Keratinocyte (primary cell): ENCODE measurements around the gene COL6A2. TPM values are rescaled to one million over a fixed set of nuclear protein-coding genes. Genes with fewer than 3 reads are reported as not detected.

Experiments
- DNase-seq: peaks from one replicate; pipeline ENCODE4 v3.0.0-alpha.2; 2011; ENCODE audit warnings: low read depth, missing footprints, low spot score
- FAIRE-seq: peaks from 2 replicates; lab custom pipeline; 2011; peaks lifted over from hg19 to GRCh38; lab: Jason Lieb, UNC
- H2AFZ ChIP-seq: 2 replicates; pipeline ENCODE4 v1.6.0; 2012; ENCODE audit warnings: low read length, control low read depth, inconsistent platforms; ENCODE audit not compliant: control insufficient read depth
- H3K27ac ChIP-seq: 2 replicates; pipeline ENCODE4 v1.5.1; 2011; ENCODE audit warnings: low read length; ENCODE audit not compliant: control insufficient read depth, insufficient read depth
- H3K27me3 ChIP-seq: 3 replicates; pipeline ENCODE4 v1.6.0; 2011; ENCODE audit warnings: low read length; ENCODE audit not compliant: control insufficient read depth, insufficient read depth; ENCODE audit errors: extremely low read depth
- H3K36me3 ChIP-seq, 2 experiments: 2 replicates in 1 of 2; 3 replicates in 1 of 2; pipeline ENCODE4 v1.5.1; 2011; ENCODE audit warnings: low read length in 2 of 2, mild to moderate bottlenecking in 1 of 2; ENCODE audit not compliant: control insufficient read depth in 2 of 2, insufficient read depth in 2 of 2; ENCODE audit errors: extremely low read depth in 1 of 2
- H3K4me1 ChIP-seq: 3 replicates; pipeline ENCODE4 v1.5.1; 2011; ENCODE audit warnings: low read length; ENCODE audit not compliant: control insufficient read depth, insufficient read depth; ENCODE audit errors: extremely low read depth
- H3K4me2 ChIP-seq: 3 replicates; pipeline ENCODE4 v1.6.0; 2011; ENCODE audit warnings: low read depth, low read length; ENCODE audit not compliant: control insufficient read depth, insufficient read depth; ENCODE audit errors: extremely low read depth
- H3K4me3 ChIP-seq, 3 experiments: fragments of 200-600 bp in 1 of 3; sonication (generic) in 1 of 3; 2 replicates in 2 of 3; 3 replicates in 1 of 3; pipeline ENCODE4 v1.5.1; 2011 to 2016; ENCODE audit warnings: low read length in 3 of 3, mild to moderate bottlenecking in 3 of 3, control low read depth in 2 of 3, inconsistent platforms in 1 of 3, low read depth in 1 of 3, mixed read lengths in 1 of 3, mixed run types in 1 of 3, moderate library complexity in 1 of 3; ENCODE audit not compliant: control insufficient read depth in 2 of 3, insufficient read depth in 2 of 3; ENCODE audit errors: extremely low read depth in 1 of 3
- H3K79me2 ChIP-seq: 2 replicates; pipeline ENCODE4 v1.6.0; 2012; ENCODE audit warnings: low read length; ENCODE audit not compliant: control insufficient read depth, insufficient read depth
- H3K9ac ChIP-seq: 3 replicates; pipeline ENCODE4 v1.6.0; 2011; ENCODE audit warnings: low read length; ENCODE audit not compliant: control insufficient read depth, insufficient read depth; ENCODE audit errors: extremely low read depth
- H3K9me1 ChIP-seq: 3 replicates; pipeline ENCODE4 v1.6.0; 2011; ENCODE audit warnings: low read length; ENCODE audit not compliant: control insufficient read depth, insufficient read depth; ENCODE audit errors: extremely low read depth
- H3K9me3 ChIP-seq: 2 replicates; pipeline ENCODE4 v1.5.1; 2012; ENCODE audit warnings: low read depth, low read length; ENCODE audit not compliant: control insufficient read depth
- H4K20me1 ChIP-seq: 3 replicates; pipeline ENCODE4 v1.6.0; 2011; ENCODE audit warnings: low read length; ENCODE audit not compliant: control insufficient read depth, insufficient read depth; ENCODE audit errors: extremely low read depth
- EZH2 ChIP-seq: IDR thresholded peaks from one replicate; pipeline ENCODE4 v1.6.1; 2012; ENCODE audit warnings: inconsistent platforms, mild to moderate bottlenecking, low read length, moderate library complexity
- dilution Hi-C: fragments of 300-500 bp; cut with MboI; formaldehyde crosslinking; loops from one replicate; pipeline ENCODE4 v1.7.0; 2020; ENCODE audit warnings: low sequenced_read_pairs; ENCODE audit not compliant: extremely low pct_ligation_motif_present
- polyA plus RNA-seq, 5 experiments: library from polyadenylated mRNA; depleted of rRNA in 3 of 5; stranded (reverse) in 3 of 5; stranded (forward) in 1 of 5; unstranded in 1 of 5; fragments of >200 nt; gene quantifications; 1 replicate in 1 of 5; 2 replicates in 3 of 5; 3 replicates in 1 of 5; pipeline versions ENCODE4 v1.2.1 to v1.2.3, GENCODE V29; 2011 to 2012; ENCODE audit warnings: missing spikeins in 2 of 5, low read depth in 1 of 5, low replicate concordance in 1 of 5
- TF ChIP-seq, protein P1 (sequence below), 3 experiments: IDR thresholded peaks in 1 of 3; conservative IDR thresholded peaks in 1 of 3; optimal IDR thresholded peaks in 1 of 3; 2 replicates in 2 of 3; 3 replicates in 1 of 3; pipeline versions ENCODE3 to v1.5.1; 2011; ENCODE audit warnings: low read length in 3 of 3, mild to moderate bottlenecking in 3 of 3, moderate library complexity in 2 of 3, control low read depth in 1 of 3, inconsistent platforms in 1 of 3; ENCODE audit not compliant: insufficient read depth in 2 of 3; ENCODE audit errors: extremely low read depth in 1 of 3

COL6A2 gene
- polyA plus RNA-seq, 1 donor (not counting 4 experiments of a cell fraction or from before 2014, with no cell fraction given) = 0.03 TPM

DNA sequence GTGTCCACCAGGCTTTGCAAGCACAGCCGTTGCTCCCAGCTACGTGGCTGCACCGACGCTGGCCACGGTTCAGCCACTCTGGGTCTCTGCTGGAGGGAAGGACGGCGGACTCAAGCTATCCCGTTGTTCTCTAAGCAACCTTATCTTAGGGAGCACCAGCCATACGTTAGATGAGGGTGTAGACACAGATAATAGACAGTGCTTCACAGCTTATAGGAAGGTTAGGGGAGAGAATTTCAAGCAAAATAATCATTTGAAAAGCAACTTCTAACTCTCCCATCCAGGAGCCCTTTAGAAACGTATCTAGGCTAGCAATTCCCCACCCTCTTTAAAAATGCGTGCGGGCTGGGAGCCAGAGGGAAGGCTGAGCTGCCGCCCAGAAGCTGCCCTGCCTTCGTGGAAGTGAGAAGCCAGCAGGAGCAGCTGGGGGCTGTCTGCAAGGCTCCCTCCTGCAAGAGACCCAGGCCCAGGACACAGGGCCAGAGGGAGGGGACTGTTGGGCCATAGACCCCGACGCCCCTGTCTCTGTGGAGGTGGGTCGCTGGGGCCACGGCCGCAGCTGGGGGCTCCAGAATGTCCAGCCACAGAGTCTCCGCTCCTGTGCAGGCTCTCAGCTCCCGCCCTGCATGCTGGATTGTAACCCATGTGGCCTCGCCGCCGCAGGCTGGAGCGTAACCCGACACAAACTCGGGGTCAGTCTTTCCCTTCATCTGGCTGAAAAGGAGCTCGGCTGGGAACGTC, 31.2 kb upstream of the COL6A2 start:
- Histone ChIP-seq H3K9me1 (no peaks in the 10 kb centered on the region), H3K27ac (no peak overlapping the region), H3K9me3 (peaks cover 8% of the 10 kb centered on the region), H2AFZ (no peak overlapping the region), H3K27me3 (peaks cover 38% of the 10 kb centered on the region), H3K4me3 (no peak overlapping the region), H3K4me1 (peaks cover 3% of the 10 kb centered on the region), H3K36me3 (no peaks in the 10 kb centered on the region), H4K20me1 (no peaks in the 10 kb centered on the region), H3K9ac (no peak overlapping the region), H3K4me2 (peak overlapping the region; percentile 25), H3K79me2 (no peaks in the 10 kb centered on the region)
- TF ChIP-seq, protein P1, sequence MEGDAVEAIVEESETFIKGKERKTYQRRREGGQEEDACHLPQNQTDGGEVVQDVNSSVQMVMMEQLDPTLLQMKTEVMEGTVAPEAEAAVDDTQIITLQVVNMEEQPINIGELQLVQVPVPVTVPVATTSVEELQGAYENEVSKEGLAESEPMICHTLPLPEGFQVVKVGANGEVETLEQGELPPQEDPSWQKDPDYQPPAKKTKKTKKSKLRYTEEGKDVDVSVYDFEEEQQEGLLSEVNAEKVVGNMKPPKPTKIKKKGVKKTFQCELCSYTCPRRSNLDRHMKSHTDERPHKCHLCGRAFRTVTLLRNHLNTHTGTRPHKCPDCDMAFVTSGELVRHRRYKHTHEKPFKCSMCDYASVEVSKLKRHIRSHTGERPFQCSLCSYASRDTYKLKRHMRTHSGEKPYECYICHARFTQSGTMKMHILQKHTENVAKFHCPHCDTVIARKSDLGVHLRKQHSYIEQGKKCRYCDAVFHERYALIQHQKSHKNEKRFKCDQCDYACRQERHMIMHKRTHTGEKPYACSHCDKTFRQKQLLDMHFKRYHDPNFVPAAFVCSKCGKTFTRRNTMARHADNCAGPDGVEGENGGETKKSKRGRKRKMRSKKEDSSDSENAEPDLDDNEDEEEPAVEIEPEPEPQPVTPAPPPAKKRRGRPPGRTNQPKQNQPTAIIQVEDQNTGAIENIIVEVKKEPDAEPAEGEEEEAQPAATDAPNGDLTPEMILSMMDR (optimal IDR thresholded peaks at IDR 0.05 in 1 of 3, IDR thresholded peaks at IDR 0.05 in 1 of 3, conservative IDR thresholded peaks at IDR 0.05 in 1 of 3; ENCODE audit: extremely low read depth in 1 of 3, insufficient read depth in 2 of 3, low read length in 3 of 3) = no peak
- TF ChIP-seq EZH2 = no peak
- FAIRE-seq (no peak), DNase-seq (no peak)
- dilution Hi-C loops = no loop called here

DNA sequence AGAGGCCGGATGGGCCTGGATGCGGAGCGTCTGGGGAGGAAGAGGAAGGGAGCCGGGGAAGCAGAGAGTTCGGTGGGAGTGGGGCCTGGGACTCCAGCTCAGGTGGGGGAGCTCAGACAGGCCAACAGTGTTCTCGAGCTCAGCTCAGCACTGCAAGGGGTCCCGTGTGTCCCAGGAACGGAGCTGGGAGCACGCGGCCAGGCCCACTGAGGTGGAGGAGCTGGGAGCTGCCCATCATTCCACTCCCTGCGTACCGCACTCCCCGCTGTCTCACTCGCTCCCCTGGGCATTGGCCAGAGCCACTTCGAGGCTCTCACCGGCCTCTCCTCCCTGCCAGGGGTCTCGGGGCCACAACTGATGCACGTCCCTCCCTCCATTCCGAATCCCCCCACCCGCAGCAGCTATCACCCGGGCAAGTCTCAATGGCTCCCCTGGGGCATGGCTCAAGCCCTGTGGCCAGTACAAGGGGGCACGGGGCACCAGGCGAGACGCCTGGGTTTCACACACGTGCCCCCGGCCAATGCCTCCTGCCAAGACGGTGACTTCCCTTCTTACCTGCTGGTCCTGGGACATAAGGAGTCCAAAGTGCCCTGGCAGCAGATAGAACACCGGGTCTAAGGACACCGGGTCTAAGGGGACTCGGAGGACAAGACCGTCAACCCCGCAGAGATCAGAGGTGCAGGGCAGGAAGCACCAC, 30.3 kb upstream of the COL6A2 start:
- no peak for FAIRE-seq
- dilution Hi-C loops = no loop called here
- no peak overlapping the region for H3K9ac ChIP-seq

More for the DNA sequence above, 30.3 kb upstream of the COL6A2 start:
- no peak overlapping the region for H2AFZ ChIP-seq
- no peaks in the 10 kb centered on the region for H3K9me1 ChIP-seq
- no peak overlapping the region for H3K27ac ChIP-seq
- peaks cover 8% of the 10 kb centered on the region for H3K9me3 ChIP-seq
- no peak for DNase-seq
- H4K20me1 ChIP-seq = no peaks in the 10 kb centered on the region
- H3K4me3 ChIP-seq = no peak overlapping the region
- H3K79me2 ChIP-seq = no peaks in the 10 kb centered on the region
- peaks cover 3% of the 10 kb centered on the region for H3K4me1 ChIP-seq
- H3K4me2 ChIP-seq = no peak overlapping the region
- H3K36me3 ChIP-seq = no peaks in the 10 kb centered on the region
- H3K27me3 ChIP-seq = peaks cover 38% of the 10 kb centered on the region
- TF ChIP-seq EZH2 = no peak
- TF ChIP-seq, protein P1 (optimal IDR thresholded peaks at IDR 0.05 in 1 of 3, IDR thresholded peaks at IDR 0.05 in 1 of 3, conservative IDR thresholded peaks at IDR 0.05 in 1 of 3; ENCODE audit: extremely low read depth in 1 of 3, insufficient read depth in 2 of 3, low read length in 3 of 3) = no peak
